Liver (tissue), 3 donors: Measurements from ENCODE around the gene ZNRF3.

Experiments used
- ATF3 ChIP-seq: IDR thresholded peaks from 2 replicates; pipeline ENCODE4 v1.6.1; 2016; ENCODE audit warnings: antibody characterized with exemption
- GABPA ChIP-seq, 2 donors: IDR thresholded peaks in 1 of 2; conservative IDR thresholded peaks in 1 of 2; 2 replicates each; pipeline ENCODE4 v1.6.1; 2016; ENCODE audit warnings: antibody characterized with exemption in 2 of 2, mild to moderate bottlenecking in 1 of 2, moderate library complexity in 1 of 2
- JUND ChIP-seq, 2 donors: IDR thresholded peaks; 2 replicates each; pipeline ENCODE4 v1.6.1; 2016; ENCODE audit warnings: antibody characterized with exemption in 2 of 2
- MAX ChIP-seq: IDR thresholded peaks from 2 replicates; pipeline ENCODE4 v1.6.1; 2016; ENCODE audit warnings: antibody characterized with exemption
- NR2F2 ChIP-seq: IDR thresholded peaks from 2 replicates; pipeline ENCODE4 v1.6.1; 2016; ENCODE audit warnings: antibody characterized with exemption
- RAD21 ChIP-seq, 2 donors: IDR thresholded peaks; 2 replicates each; pipeline ENCODE4 v1.6.1; 2016; ENCODE audit warnings: antibody characterized with exemption in 2 of 2, mild to moderate bottlenecking in 2 of 2
- RXRA ChIP-seq, 2 donors: IDR thresholded peaks; 2 replicates each; pipeline ENCODE4 v1.6.1; 2017 to 2018; ENCODE audit warnings: antibody characterized with exemption in 2 of 2, mild to moderate bottlenecking in 1 of 2
- SP1 ChIP-seq: IDR thresholded peaks from 2 replicates; pipeline ENCODE4 v1.6.1; 2018; ENCODE audit warnings: antibody characterized with exemption, mild to moderate bottlenecking
- TAF1 ChIP-seq: conservative IDR thresholded peaks from 2 replicates; pipeline ENCODE4 v1.6.1; 2016; ENCODE audit warnings: antibody characterized with exemption, mild to moderate bottlenecking
- YY1 ChIP-seq: IDR thresholded peaks from 2 replicates; pipeline ENCODE4 v1.6.1; 2016; ENCODE audit warnings: antibody characterized with exemption, mild to moderate bottlenecking
- TF ChIP-seq, protein P1 (sequence below): fragments of 150-350 bp; IDR thresholded peaks from 2 replicates; pipeline ENCODE4 v1.5.1; 2017; ENCODE audit warnings: improper control_type of control experiment, low read depth, low read length; ENCODE audit not compliant: missing input control
- TF ChIP-seq, protein P2 (sequence below): IDR thresholded peaks from 2 replicates; pipeline ENCODE4 v1.6.1; 2016; ENCODE audit warnings: antibody characterized with exemption, mild to moderate bottlenecking
- TF ChIP-seq, protein P3 (sequence below): IDR thresholded peaks from 2 replicates; pipeline ENCODE4 v1.6.1; 2016; ENCODE audit warnings: antibody characterized with exemption
- donor health status: healthy.
- donor health status: healthy.

GRCh38 chr22:28981818-28982499, 98.6 kb downstream of the ZNRF3 start:
- TF ChIP-seq JUND (IDR thresholded peaks at IDR 0.05) (peak; percentile 84 to 93), ATF3 (peak; percentile 60), RAD21 (IDR thresholded peaks at IDR 0.05) (peak; percentile 37 to 51), TAF1 (no peak), YY1 (peak; percentile 89), GABPA (IDR thresholded peaks at IDR 0.05 in 1 of 2, conservative IDR thresholded peaks at IDR 0.05 in 1 of 2) (no peak), SP1 (peak; percentile 69), RXRA (IDR thresholded peaks at IDR 0.05) (peak; percentile 61 to 78), NR2F2 (no peak), MAX (no peak)
- TF ChIP-seq, protein P1, sequence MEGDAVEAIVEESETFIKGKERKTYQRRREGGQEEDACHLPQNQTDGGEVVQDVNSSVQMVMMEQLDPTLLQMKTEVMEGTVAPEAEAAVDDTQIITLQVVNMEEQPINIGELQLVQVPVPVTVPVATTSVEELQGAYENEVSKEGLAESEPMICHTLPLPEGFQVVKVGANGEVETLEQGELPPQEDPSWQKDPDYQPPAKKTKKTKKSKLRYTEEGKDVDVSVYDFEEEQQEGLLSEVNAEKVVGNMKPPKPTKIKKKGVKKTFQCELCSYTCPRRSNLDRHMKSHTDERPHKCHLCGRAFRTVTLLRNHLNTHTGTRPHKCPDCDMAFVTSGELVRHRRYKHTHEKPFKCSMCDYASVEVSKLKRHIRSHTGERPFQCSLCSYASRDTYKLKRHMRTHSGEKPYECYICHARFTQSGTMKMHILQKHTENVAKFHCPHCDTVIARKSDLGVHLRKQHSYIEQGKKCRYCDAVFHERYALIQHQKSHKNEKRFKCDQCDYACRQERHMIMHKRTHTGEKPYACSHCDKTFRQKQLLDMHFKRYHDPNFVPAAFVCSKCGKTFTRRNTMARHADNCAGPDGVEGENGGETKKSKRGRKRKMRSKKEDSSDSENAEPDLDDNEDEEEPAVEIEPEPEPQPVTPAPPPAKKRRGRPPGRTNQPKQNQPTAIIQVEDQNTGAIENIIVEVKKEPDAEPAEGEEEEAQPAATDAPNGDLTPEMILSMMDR: no peak
- TF ChIP-seq, protein P2, sequence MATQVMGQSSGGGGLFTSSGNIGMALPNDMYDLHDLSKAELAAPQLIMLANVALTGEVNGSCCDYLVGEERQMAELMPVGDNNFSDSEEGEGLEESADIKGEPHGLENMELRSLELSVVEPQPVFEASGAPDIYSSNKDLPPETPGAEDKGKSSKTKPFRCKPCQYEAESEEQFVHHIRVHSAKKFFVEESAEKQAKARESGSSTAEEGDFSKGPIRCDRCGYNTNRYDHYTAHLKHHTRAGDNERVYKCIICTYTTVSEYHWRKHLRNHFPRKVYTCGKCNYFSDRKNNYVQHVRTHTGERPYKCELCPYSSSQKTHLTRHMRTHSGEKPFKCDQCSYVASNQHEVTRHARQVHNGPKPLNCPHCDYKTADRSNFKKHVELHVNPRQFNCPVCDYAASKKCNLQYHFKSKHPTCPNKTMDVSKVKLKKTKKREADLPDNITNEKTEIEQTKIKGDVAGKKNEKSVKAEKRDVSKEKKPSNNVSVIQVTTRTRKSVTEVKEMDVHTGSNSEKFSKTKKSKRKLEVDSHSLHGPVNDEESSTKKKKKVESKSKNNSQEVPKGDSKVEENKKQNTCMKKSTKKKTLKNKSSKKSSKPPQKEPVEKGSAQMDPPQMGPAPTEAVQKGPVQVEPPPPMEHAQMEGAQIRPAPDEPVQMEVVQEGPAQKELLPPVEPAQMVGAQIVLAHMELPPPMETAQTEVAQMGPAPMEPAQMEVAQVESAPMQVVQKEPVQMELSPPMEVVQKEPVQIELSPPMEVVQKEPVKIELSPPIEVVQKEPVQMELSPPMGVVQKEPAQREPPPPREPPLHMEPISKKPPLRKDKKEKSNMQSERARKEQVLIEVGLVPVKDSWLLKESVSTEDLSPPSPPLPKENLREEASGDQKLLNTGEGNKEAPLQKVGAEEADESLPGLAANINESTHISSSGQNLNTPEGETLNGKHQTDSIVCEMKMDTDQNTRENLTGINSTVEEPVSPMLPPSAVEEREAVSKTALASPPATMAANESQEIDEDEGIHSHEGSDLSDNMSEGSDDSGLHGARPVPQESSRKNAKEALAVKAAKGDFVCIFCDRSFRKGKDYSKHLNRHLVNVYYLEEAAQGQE: peak; percentile 14
- TF ChIP-seq, protein P3, sequence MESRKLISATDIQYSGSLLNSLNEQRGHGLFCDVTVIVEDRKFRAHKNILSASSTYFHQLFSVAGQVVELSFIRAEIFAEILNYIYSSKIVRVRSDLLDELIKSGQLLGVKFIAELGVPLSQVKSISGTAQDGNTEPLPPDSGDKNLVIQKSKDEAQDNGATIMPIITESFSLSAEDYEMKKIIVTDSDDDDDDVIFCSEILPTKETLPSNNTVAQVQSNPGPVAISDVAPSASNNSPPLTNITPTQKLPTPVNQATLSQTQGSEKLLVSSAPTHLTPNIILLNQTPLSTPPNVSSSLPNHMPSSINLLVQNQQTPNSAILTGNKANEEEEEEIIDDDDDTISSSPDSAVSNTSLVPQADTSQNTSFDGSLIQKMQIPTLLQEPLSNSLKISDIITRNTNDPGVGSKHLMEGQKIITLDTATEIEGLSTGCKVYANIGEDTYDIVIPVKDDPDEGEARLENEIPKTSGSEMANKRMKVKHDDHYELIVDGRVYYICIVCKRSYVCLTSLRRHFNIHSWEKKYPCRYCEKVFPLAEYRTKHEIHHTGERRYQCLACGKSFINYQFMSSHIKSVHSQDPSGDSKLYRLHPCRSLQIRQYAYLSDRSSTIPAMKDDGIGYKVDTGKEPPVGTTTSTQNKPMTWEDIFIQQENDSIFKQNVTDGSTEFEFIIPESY: peak; percentile 18
